H1 (cell line): Measurements from ENCODE around the gene ZNF358.

Experiments used
- BACH1 ChIP-seq: IDR thresholded peaks from 2 replicates; pipeline ENCODE4 v1.6.1; 2012; ENCODE audit warnings: low read length, improper control_type of control experiment
- BRCA1 ChIP-seq: IDR thresholded peaks from 2 replicates; pipeline ENCODE4 v1.6.1; 2012; ENCODE audit warnings: low read depth, low read length, improper control_type of control experiment
- CTCF ChIP-seq, 3 experiments: IDR thresholded peaks; 1 replicate in 2 of 3; 2 replicates in 1 of 3; pipeline versions ENCODE4 v1.5.1 to v1.6.1; 2011; ENCODE audit warnings: low read length in 3 of 3, mild to moderate bottlenecking in 3 of 3, inconsistent platforms in 2 of 3, low read depth in 1 of 3, moderate library complexity in 1 of 3; ENCODE audit not compliant: insufficient read depth in 1 of 3; ENCODE audit errors: control extremely low read depth in 1 of 3
- MAX ChIP-seq: IDR thresholded peaks from 2 replicates; pipeline ENCODE4 v1.6.1; 2012; ENCODE audit warnings: inconsistent platforms
- NRF1 ChIP-seq: IDR thresholded peaks from 2 replicates; pipeline ENCODE4 v1.6.1; 2011; ENCODE audit warnings: mild to moderate bottlenecking, low read depth, low read length, improper control_type of control experiment

- no peak for TF ChIP-seq CTCF (IDR thresholded peaks at IDR 0.05; ENCODE audit: control extremely low read depth in 1 of 3, insufficient read depth in 1 of 3, low read depth in 1 of 3, low read length in 3 of 3)
- no peak for TF ChIP-seq BACH1
- no peak for TF ChIP-seq MAX
- TF ChIP-seq NRF1: no peak
- TF ChIP-seq BRCA1: no peak
Observed at GRCh38 chr19:7483720-7484201, 32.1 kb upstream of the ZNF358 start.
